Activated CD4-positive, alpha-beta T cell treated with anti-CD3 and anti-CD28 coated beads for 4 hours (primary cell): ENCODE results near the gene PTGES2.

ENCODE experiments used
- DNase-seq, 2 donors: peaks; one replicate each; pipeline ENCODE4 v3.0.0-alpha.2; 2020

Gene PTGES2

DNA sequence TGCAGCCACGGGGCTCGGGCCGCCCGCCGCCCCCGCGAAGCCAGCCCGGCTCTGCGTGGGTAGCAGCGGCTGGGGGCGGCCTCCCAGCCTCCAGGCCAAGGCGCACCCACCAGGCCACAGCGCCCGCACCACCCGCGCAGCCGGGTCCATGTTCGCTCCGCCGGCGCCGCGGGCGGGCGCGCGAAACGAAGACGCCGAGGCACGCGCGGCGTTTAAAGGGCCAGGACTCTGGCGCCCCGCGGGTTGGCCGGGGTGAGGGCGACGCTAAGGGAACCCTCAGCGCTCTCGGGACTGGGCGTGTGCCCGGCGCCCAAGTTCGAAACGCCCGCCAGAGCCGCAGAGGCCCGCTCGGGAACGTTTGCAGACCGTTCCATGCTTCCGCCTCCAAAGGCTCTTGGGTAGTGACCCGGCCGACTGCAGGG lies at the start of gene PTGES2:
Gene PTGES2, minus strand, starts transcription at position 162 of the 422 bp plus-strand sequence. Its CDS starts 12 bp downstream, at position 150.
- peak; percentile 81 to 84 for DNase-seq

DNA sequence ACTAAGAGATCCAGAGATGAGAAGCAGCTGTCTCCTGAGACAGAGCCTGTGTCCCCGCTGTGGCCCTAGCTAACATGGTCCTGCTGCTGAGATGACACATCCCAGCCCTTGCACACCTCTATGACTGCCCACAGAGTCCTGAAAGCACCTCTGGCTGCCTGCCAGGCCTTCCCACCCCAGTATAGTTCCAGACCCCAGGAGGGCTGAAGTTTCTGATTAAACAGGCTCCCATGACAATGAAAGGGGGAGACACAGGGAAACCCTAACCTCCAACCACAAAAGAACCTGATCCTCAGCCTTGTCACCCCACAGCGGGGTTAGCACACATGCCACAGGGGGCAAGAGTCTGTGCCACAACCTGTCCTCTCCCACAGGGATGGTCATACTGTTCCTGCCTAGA lies 48.2 kb upstream of the PTGES2 start:
- DNase-seq, result no peak

DNA sequence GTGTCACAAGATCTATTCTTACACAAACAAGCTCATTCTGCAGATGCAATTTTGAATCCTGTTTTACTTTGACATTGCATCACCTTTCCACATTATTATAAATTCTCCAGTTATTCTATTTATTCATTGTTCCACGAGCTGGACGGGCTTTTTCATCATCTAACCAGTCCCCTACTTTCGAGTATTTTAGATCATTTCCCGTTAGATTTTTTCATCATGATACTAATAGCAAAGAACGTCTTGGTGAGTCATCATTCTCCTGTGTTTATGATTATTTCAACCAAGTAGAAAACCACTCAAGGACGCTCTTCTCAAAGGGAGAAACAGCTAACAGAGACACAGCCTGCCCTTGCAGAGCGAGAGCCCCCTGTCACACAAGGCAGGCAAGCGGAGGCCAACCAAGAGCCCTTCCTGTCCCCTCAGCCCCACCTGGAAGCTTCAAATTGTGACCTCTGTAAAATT lies 47.6 kb upstream of the PTGES2 start:
- no peak for DNase-seq

- no peak for DNase-seq
Observed at GRCh38 chr9:128174062-128174461, 46.5 kb upstream of the PTGES2 start.

- DNase-seq, result no peak
Observed at GRCh38 chr9:128169925-128170324, 42.4 kb upstream of the PTGES2 start.

GRCh38 chr9:128169492-128169891 lies 42.0 kb upstream of the PTGES2 start:
- DNase-seq, result no peak

DNA sequence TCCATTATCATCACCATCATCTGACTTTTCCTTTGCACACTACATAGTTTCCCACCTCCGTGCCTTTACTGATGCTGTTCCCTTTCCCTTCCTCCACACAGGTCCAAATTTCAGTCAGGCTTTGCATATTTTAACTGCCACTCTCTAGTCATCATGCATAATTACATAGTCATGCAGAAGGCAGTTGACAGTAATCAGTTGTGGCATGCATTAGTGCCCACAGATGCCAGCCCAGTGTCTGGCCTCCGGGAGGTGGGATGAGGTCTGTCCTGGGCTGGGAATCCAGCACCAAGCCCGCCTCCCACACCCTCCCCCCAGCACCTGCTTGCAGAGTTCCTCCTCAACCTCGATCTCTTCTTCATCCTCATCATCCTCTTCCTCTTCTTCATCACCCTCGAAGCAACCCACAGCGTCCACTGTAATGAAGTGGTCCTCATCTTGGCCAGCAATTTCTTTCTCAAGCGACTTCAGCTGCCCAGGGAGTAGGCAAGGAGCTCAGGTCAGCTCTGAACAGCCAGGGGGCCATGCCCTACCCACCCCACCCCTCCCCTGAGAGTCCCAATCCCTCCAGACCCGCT lies 41.3 kb upstream of the PTGES2 start:
- DNase-seq, result no peak

DNA sequence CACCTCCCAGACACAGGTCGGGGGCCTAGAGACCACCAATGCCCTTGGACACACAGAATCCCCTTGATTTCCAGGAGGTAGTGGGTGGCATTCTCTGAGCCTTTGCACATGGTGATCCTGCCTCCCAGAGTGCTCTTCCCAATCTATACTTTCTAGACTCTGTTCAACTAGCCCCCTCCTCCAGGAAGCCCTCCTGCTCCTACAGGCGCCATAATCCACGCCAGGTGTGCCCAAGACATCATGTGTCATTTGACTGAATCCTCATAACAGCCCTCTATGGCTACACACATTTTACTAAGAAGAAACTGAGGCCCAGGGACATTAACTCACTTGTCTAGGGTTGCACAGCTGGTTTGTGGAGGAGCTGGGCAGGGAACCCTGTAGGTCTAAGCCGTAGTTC lies 39.7 kb upstream of the PTGES2 start:
- DNase-seq, result no peak

DNA sequence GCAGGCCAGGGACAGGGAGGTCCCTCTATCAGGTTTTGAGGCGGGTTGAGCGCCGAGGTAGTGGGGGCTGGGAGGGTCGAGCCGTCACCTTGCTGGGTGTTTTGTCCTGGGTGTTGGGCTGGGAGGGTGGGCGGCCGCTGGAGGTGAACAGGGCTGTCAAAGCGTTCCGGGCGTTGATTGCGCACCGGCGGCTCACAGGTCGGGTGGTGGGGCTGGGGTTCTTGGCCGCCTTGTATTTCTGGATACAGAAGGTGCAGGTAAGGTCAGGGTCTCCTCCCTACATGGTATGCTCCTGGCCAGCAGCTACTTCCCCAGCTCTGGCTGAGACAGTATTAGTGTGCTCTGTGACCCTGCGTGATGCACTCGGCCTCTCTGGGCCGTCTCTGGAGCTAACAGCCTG lies 38.6 kb upstream of the PTGES2 start:
- no peak for DNase-seq

GRCh38 chr9:128164307-128164885 lies 36.9 kb upstream of the PTGES2 start:
- DNase-seq, result no peak

DNA sequence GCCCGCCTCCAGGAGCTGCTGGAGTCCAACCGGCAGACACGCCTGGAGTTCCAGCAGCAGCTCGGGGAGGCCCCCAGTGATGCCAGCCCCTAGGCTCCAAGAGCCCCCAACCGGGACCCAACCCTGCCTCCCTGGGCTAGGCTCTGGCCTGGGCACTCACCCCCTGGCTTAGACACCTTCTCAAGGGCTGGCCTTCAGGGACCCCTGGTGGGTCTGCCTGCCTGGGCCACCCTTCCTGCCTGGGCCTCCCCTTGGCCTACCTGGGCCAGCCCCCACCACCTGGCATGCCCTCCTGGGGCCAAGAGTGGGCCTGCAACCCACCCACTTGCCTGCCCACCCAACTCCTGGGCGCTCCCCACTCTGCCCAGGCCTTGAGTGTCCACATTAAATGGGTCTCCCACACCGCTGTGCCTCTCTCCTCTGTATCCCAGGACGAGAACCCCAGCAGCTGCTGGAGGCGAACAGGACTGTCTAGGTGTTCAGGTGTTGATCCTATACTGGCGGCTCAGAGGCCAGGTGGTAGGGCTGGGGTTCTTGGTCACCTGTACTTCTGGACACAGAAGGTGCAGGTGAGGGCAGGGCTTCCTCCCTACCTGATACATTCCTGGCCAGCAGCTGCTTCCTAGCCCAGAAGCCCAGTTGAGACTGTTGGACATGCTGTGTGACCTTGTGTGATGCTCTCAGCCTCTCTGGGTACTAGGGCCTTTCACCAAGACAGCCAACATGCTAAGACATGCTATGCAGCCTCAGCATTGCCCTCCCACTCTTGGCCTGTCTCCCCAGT lies 36.2 kb upstream of the PTGES2 start:
- DNase-seq, result no peak

DNA sequence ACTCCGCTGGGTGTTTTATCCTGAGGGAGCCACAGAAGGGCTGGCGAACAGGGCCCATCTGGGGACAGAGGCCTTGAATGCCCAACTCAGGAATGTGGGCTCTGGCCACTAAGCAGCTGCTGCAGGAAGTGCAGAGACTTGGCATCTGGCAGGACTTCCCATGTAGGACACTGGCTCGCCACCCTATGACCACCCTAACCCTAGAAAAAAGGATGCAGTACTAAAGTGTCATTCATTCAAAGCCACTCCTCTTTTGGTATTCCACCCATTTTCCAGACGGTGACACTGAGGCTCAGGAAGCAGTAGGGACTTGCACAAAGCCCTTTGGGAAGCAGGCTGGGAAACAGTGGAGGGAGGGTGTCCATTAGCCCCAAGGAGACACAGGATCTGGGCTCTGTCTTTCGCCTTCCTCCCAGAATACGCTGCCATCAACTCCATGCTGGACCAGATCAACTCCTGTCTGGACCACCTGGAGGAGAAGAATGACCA lies 35.5 kb upstream of the PTGES2 start:
- DNase-seq, result no peak

- no peak for DNase-seq
Observed at GRCh38 chr9:128162215-128163026, 34.9 kb upstream of the PTGES2 start.

DNA sequence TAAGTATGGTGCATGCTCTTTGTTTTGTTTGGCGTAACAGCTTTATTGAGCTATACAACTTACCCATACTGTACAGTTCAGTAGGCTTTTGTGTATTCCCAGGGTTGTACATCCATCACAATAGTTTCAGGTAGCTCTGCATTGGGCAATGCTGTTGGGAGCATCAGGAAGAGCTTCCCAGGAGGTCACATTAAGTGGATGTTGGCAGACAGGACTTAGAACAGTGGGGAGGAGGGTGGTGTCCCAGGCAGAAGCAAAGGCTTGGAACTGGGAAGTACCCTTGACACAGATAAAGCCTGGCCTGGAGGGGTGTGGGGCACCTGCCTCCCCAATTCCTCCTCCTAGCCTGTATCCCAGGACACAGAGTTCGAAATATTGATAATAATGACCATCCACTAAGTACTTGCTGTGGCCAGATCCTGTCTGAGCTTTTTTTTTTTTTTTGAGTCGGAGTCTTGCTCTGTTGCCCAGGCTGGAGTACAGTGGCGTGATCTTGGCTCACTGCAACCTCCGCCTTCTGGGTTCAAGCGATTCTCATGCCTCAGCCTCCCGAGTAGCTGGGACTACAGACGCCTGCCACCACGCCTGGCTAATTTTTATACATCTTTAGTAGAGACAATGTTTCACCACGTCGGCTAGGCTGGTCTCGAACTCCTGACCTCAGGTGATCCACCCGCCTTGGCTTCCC lies 33.8 kb upstream of the PTGES2 start:
- DNase-seq, result no peak

GRCh38 chr9:128160603-128160987 lies 33.1 kb upstream of the PTGES2 start:
- peak; percentile 65 to 72 for DNase-seq

DNA sequence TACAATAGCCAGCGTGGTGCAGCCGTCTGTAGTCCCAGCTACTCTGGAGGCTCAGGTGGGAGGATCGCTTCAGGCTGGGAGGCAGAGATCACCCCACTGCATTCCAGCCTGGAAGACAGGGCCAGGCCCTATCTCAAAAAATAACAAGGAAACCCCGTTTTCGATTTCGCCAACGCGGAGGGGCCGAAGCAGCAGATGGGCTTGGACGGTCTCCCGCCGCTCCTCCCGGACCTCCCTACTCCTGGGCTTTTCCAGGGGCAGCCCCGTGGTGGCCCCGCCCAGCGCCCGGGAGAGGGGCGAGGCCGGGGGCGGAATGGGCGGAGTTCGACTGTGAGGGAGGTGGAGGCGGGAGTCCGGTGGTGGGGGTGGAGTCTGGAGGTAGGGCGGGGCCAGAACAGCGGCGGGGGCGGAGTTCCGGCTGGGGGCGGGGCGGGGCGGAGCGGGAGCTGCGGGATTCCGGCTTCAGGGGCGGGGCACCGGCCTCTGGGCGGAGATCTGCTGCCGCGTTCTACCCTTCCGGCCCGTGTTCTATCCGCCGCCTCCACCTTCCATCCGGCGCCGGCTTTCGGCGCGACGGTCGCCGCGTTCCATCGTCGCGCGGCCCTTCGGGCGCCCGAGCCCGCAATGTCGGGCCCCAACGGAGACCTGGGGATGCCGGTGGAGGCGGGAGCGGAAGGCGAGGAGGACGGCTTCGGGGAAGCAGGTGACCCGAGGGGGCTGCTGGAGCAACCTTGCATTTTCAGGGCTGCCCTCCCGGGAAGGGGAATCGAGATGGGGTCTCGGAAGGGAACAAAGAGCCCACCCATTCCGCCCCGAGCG lies 32.5 kb upstream of the PTGES2 start, which contains the start of gene BBLN:
Gene BBLN, plus strand, starts transcription at position 482 of the 819 bp plus-strand sequence. Its CDS starts 143 bp downstream, at position 625.
- peak; percentile 92 to 95 for DNase-seq

- peak; percentile 28 to 30 for DNase-seq
Observed at GRCh38 chr9:128159522-128159783, 31.9 kb upstream of the PTGES2 start.

- DNase-seq, result no peak
Observed at GRCh38 chr9:128155736-128156500, 28.4 kb upstream of the PTGES2 start.

- no peak for DNase-seq
Observed at GRCh38 chr9:128153947-128154695, 26.6 kb upstream of the PTGES2 start.
